Measurements from ENCODE around the gene SHANK3.

Gene SHANK3

GRCh38 chr22:50714631-50715179 is 42.1 kb downstream of the SHANK3 start:
- no peaks in the 10 kb centered on the region for H3K4me1 ChIP-seq (ENCODE audit: low read depth, poor library complexity, severe bottlenecking)
- H3K4me3 ChIP-seq (IDR thresholded peaks at IDR 0.05; ENCODE audit: insufficient read depth, low read depth, low read length) = no peak overlapping the region
- no peaks in the 10 kb centered on the region for H4K20me1 ChIP-seq (ENCODE audit: insufficient read depth)
- no peak overlapping the region for H3K9ac ChIP-seq
- H2AFZ ChIP-seq (ENCODE audit: low read depth) = no peak overlapping the region
- H3K36me3 ChIP-seq (ENCODE audit: insufficient read depth) = no peaks in the 10 kb centered on the region
- no peaks in the 10 kb centered on the region for H3K79me2 ChIP-seq (ENCODE audit: insufficient read depth, low read depth)
- H3K4me2 ChIP-seq = no peak overlapping the region
- TF ChIP-seq, protein P1, sequence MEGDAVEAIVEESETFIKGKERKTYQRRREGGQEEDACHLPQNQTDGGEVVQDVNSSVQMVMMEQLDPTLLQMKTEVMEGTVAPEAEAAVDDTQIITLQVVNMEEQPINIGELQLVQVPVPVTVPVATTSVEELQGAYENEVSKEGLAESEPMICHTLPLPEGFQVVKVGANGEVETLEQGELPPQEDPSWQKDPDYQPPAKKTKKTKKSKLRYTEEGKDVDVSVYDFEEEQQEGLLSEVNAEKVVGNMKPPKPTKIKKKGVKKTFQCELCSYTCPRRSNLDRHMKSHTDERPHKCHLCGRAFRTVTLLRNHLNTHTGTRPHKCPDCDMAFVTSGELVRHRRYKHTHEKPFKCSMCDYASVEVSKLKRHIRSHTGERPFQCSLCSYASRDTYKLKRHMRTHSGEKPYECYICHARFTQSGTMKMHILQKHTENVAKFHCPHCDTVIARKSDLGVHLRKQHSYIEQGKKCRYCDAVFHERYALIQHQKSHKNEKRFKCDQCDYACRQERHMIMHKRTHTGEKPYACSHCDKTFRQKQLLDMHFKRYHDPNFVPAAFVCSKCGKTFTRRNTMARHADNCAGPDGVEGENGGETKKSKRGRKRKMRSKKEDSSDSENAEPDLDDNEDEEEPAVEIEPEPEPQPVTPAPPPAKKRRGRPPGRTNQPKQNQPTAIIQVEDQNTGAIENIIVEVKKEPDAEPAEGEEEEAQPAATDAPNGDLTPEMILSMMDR (conservative IDR thresholded peaks at IDR 0.05; ENCODE audit: low read depth, low read length) = no peak
- no peak overlapping the region for H3K27ac ChIP-seq
- H3K27me3 ChIP-seq (ENCODE audit: insufficient read depth, low read depth) = peaks cover 3% of the 10 kb centered on the region; the same call in 1 of the 2 replicates

GRCh38 chr22:50715250-50715649 is 42.6 kb downstream of the SHANK3 start:
- Histone ChIP-seq H3K27ac (no peak overlapping the region), H3K27me3 (ENCODE audit: insufficient read depth, low read depth) (peaks cover 3% of the 10 kb centered on the region; the same call in 1 of the 2 replicates), H3K4me3 (IDR thresholded peaks at IDR 0.05; ENCODE audit: insufficient read depth, low read depth, low read length) (no peak overlapping the region), H4K20me1 (ENCODE audit: insufficient read depth) (no peaks in the 10 kb centered on the region), H3K36me3 (ENCODE audit: insufficient read depth) (no peaks in the 10 kb centered on the region), H3K4me2 (no peak overlapping the region), H3K4me1 (ENCODE audit: low read depth, poor library complexity, severe bottlenecking) (no peaks in the 10 kb centered on the region), H3K79me2 (ENCODE audit: insufficient read depth, low read depth) (no peaks in the 10 kb centered on the region), H3K9ac (no peak overlapping the region), H2AFZ (ENCODE audit: low read depth) (no peak overlapping the region)
- TF ChIP-seq, protein P1 (conservative IDR thresholded peaks at IDR 0.05; ENCODE audit: low read depth, low read length) = no peak

DNA sequence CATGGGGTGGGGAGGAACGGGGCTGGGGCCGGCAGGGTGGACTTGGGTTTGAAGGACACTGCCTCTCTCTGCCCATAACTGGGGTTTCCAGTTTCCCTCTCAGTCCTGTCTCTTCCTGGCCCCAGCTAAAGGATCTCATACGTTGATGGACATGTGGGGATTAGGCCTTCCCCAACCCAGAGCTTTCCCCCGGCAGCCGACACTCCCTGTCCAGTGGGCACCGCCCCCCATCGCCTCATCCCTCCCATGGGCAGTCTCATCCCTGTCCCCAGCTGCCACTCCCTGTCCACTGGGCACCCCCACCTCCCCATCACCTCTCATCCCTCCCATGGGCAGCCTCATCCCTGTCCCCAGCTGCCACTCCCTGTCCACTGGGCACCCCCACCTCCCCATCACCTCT is 43.2 kb downstream of the SHANK3 start:
- TF ChIP-seq, protein P1 (conservative IDR thresholded peaks at IDR 0.05; ENCODE audit: low read depth, low read length) = no peak
- Histone ChIP-seq H3K27ac (no peak overlapping the region), H3K4me3 (IDR thresholded peaks at IDR 0.05; ENCODE audit: insufficient read depth, low read depth, low read length) (no peak overlapping the region), H4K20me1 (ENCODE audit: insufficient read depth) (no peaks in the 10 kb centered on the region), H3K27me3 (ENCODE audit: insufficient read depth, low read depth) (peaks cover 3% of the 10 kb centered on the region; the same call in 1 of the 2 replicates), H3K79me2 (ENCODE audit: insufficient read depth, low read depth) (no peaks in the 10 kb centered on the region), H3K9ac (no peak overlapping the region), H2AFZ (ENCODE audit: low read depth) (no peak overlapping the region), H3K4me2 (no peak overlapping the region), H3K36me3 (ENCODE audit: insufficient read depth) (no peaks in the 10 kb centered on the region), H3K4me1 (ENCODE audit: low read depth, poor library complexity, severe bottlenecking) (no peaks in the 10 kb centered on the region)

GRCh38 chr22:50716290-50717024 is 43.8 kb downstream of the SHANK3 start:
- Histone ChIP-seq H3K4me2 (no peak overlapping the region), H3K4me1 (ENCODE audit: low read depth, poor library complexity, severe bottlenecking) (no peaks in the 10 kb centered on the region), H3K9ac (no peak overlapping the region), H2AFZ (ENCODE audit: low read depth) (no peak overlapping the region), H3K27ac (no peak overlapping the region), H3K4me3 (IDR thresholded peaks at IDR 0.05; ENCODE audit: insufficient read depth, low read depth, low read length) (no peak overlapping the region), H3K79me2 (ENCODE audit: insufficient read depth, low read depth) (no peaks in the 10 kb centered on the region), H4K20me1 (ENCODE audit: insufficient read depth) (no peaks in the 10 kb centered on the region), H3K27me3 (ENCODE audit: insufficient read depth, low read depth) (peaks cover 3% of the 10 kb centered on the region; the same call in 1 of the 2 replicates), H3K36me3 (ENCODE audit: insufficient read depth) (no peaks in the 10 kb centered on the region)
- TF ChIP-seq, protein P1 (conservative IDR thresholded peaks at IDR 0.05; ENCODE audit: low read depth, low read length) = no peak
